ENCODE measurements around the gene ANKRD23.
"Not testable (repeated sequence)": the region's sequence is repeated elsewhere in the genome, so short reads cannot be mapped to it uniquely, and the experiment has no call there.

ANKRD23 gene

GRCh38 chr2:96811917-96812316 lies 31.9 kb downstream of the ANKRD23 start:
- no peak for DNase-seq

DNA sequence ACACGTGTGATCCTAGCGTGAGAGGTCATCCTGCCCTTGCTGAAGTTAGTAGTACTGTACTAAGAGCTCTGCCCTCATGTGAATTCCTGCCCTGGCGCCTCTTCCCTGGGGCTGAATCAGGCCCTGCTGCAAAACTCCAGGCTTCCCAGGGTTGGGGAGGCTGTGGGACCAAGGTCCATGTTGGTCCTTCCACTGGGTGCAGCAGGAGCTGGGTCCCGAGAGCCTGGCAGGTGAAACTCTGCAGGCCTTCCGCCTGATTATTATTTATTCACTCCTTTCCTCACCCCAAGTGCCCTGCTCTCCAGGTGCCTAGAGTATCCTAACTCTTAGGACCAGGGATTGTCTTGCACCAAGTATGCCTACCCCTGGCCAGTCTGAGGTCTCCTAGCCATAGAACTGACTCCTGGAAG lies 33.0 kb downstream of the ANKRD23 start:
- no peak for DNase-seq

DNA sequence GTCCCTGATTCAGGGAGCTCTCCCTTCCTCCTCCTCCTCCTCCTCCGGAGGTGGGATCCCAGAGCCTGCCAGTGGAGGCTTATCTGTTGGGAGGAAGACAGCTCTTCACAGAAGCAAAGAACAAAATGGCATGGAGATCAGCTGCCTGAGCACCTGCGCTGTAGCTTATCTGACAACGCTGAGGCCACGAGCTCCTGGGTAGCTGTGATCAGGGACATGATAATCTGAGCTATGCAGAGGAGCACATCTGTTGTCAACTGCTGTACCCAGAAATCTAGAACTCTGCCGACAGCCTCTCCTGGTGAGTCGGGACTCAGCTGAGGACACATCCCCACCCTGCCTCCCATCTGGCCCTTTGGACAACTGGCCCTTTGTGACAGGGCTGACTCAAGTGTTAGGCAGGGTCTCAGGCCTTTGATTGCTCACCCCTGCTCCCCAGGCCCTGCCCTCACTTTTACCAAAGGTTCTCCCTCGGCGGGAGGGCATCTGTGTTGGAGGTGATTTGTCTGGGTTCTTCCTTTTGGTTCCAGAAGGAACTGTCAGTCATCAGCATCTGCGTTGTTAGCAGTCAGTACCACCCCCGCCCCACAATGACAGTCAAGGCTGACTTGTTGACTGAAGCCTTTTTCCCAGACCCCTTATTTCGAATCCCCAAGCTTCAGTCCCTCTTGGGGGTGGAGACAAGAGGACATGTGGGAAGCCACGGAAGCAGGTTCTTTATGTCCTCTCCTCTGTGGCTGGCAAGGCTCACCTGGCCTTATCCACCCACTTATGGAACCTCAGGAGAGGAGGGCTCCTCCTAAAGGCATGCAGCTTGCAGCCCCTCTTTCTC lies 33.7 kb downstream of the ANKRD23 start:
- DNase-seq = no peak

- DNase-seq = no peak
Observed at GRCh38 chr2:96809216-96809882, 34.5 kb downstream of the ANKRD23 start.

GRCh38 chr2:96808176-96808837 lies 35.5 kb downstream of the ANKRD23 start:
- DNase-seq = no peak

DNA sequence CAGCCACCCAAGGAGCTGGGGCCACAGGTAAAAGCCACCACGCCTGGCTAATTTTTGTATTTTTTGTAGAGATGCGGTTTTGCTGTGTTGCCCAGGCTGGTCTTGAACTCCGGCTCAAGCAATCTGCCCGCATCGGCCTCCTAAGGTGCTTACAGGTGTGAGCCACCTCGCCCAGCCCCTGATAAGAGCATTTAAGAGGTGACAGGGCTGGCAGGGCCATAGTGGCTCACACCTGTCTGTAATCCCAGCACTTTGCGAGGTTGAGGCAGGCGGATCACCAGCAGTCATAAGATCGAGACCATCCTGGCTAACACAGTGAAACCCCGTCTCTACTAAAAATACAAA lies 36.7 kb downstream of the ANKRD23 start:
- no peak for DNase-seq

GRCh38 chr2:96806468-96807126 lies 37.2 kb downstream of the ANKRD23 start:
- peak; percentile 49 for DNase-seq

DNA sequence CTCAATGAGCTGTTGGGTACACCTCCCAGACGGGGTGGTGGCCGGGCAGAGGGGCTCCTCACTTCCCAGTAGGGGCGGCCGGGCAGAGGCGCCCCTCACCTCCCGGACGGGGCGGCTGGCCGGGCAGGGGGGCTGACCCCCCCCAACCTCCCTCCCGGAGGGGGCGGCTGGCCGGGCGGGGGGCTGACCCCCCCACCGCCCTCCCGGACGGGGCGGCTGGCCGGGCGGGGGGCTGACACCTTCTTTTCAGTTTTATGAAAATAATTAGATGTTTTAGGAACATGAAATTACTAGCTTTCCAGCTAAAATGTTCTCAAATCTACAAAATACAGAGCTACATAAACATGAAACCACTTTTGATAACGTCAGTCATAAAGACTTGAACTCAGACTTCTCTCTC lies 37.9 kb downstream of the ANKRD23 start:
- DNase-seq = not testable (repeated sequence)

DNA sequence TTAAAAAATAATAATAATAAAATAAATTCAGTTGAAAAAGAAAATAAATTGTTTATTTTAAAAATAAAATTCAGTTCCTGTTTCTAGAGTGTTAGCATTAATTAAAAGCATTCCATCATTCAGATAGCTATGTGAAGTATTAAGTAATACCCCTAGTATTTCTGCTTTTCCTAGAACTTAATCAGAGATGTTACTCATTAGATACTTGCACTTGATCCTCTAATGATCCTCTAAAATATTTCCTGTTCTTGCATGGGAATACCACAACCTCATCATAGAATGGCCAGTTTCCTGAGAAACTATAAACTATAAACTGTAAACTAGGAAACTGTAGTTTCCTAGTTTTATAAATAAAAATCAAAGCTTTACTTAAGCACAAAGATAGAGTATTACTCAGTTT lies 38.8 kb downstream of the ANKRD23 start:
- DNase-seq = no peak

DNA sequence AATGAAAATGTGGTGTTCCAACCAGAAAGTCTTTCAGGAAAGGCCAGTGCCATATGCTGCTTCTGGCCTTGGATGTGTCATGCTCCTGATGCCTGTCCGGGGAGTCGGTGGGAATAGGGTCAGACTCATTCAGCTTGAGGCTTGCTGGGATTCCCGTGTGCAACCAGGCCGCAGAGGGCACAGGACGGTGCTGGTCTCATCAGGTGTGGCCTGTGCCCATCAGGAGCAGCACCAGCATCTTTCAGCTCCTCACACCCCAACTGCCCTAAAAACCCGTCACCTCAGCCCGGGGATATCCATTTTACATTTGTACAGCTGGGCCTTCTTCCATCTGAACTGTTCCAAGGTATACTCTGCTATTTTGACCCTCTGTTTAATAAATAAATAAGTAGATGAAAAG lies 41.1 kb downstream of the ANKRD23 start:
- DNase-seq = no peak

- peak; percentile 37 for DNase-seq
Observed at GRCh38 chr2:96801786-96802595, 41.8 kb downstream of the ANKRD23 start.

DNA sequence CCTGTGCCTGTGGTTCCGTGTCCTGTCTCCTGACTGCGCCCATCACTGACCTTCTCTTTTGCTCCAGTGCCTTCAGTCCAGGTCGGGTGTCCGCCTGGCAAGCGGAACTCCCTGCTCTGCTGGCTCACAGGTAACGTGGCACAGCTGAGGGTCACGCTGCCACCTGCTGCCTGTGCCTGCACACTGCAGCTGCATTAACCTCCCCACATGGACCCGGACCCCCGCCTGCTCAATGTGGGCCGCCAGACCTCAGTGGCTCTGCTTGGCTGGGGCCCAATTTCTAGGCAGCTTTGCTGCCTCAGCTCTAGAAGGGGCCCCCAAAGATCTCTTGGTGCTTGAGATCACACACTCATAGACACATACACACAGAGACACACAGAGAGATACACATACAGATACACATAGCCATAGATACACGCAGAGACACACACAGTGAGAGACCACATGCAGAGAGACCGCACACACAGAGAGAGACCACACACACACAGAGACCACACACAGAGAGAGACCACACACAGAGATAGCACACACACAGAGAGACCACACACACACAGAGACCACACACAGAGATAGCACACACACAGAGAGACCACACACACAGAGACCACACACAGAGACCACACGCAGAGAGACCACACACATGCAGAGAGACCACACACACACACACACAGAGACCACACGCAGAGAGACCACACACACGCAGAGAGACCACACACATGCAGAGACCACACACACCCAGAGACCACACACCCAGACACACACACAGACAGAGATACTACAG lies 42.6 kb downstream of the ANKRD23 start:
- peak; percentile 76 for DNase-seq

GRCh38 chr2:96800061-96801004 lies 43.5 kb downstream of the ANKRD23 start:
- DNase-seq = no peak

DNA sequence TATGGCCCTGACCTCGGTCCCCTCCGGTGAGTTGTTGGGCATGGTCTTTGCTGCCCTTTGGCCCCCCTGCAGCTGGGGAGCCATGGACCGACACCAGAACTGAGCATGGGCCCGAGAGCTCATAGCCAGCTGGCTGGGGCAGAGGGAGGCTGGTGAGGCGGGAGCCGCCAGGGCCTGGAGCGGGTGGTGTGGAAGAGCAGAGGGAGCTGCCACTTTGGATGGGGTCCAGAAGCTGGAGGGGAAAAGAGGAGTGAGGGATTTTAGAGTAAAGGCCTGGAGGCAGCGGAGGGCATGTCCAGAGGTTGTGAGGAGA lies 44.2 kb downstream of the ANKRD23 start:
- DNase-seq = no peak

DNA sequence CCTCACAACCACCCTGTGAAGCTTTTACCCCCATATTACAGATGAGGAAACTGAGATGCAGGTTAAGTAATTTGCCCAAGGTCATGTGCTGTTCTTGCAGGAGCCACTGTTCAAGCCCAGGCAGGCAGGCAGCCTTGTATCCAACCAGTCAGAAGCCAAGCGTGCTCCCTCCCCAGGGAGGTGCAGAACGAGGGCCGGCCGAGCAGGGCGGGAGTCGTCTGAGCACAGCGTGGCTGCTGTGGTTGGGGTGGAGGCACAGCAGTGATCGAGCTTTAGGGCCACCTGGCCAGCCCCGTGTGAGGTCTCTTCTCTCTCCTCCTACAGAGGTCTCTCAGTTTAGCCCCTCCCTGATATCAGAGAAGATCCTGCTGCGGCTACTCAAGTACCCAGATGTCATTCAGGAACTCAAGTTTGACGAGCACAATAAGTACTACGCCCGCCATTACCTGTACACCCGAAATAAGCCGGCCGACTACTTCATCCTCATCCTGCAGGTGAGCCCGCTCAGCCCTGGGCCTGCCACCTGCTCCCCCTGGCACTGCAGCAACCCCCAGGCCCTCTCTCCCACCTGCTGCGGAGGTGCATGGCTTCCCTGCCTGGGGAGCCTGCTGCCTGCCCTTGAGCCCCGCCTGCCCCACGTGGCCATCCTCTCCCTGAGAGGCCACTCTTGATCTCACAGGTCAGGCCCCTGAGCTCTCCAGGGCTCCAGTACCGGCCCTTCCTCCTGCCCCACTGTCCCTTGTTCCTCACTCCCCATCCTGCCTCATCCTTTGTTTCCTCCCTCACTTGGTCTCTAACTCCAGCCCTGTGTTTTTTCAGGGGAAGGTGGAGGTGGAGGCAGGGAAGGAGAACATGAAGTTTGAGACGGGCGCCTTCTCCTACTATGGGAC lies 44.8 kb downstream of the ANKRD23 start:
- DNase-seq = no peak

DNA sequence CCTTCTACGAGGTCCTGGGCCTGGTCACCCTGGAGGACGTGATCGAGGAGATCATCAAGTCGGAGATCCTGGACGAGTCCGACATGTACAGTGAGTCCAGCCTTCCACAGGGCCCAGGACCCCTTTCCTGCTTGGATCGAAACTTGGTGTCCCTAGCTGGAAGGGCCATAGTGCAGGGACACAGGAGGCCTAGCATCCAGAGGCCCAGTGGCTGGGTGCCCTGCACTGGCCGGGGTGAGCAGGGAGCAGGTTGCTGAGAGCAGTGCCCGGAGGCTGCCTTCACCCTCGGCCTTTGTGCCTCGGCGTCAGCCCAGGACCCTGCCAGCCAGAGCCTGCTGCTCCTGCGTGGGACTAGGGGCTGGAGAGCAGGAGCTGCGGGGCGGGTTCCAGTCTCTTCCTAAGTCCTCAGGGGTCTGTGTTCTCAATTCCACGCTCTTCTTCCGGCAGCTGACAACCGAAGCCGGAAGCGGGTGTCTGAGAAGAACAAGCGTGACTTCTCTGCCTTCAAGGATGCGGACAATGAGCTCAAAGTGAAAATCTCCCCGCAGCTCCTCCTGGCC lies 46.7 kb downstream of the ANKRD23 start:
- DNase-seq = no peak

DNA sequence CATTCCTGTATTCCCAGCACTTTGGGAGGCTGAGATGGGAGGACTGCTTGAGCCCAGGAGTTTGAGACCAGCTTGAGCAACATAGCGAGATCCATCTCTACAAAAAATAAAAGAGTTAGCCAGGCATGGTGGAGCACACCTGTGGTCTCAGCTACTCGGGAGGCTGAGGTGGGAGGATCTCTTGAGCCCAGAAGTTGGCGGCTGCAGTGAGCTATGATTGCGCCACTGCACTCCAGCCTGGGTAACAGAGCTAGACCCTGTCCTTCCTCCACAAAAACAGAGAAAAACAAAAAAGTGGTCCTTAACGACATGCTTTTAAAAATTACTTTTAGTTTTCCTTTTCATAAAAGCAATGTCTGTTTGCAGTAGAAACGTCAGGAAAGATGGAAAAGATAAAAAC lies 47.3 kb downstream of the ANKRD23 start:
- not testable (repeated sequence) for DNase-seq

- DNase-seq = no peak
Observed at GRCh38 chr2:96795076-96795475, 48.7 kb downstream of the ANKRD23 start.
